Stimulated activated naive B cell treated with anti-CD40 and anti-IgM and Interleukin-4, amounts not matched to agents 10 μg/mL and 1 μg/mL and 100 μg/mL, for 72 hours (primary cell): ENCODE results near the gene PRPH.

Experiments
- ATAC-seq, 2 donors: fragments of 150-1000 bp; cut with Tn5 transposase; replicated peaks; 2 replicates each; pipeline ENCODE4 v1.10.0; 2021; ENCODE audit warnings: moderate library complexity in 1 of 2
- DNase-seq: peaks from one replicate; pipeline ENCODE4 v3.0.0; 2021
- H3K27ac Mint-ChIP-seq: one replicate; pipeline ENCODE4 v1.8.0; 2022; ENCODE audit warnings: mild to moderate bottlenecking, mixed read lengths
- H3K27me3 Mint-ChIP-seq, 2 donors: one replicate each; pipeline ENCODE4 v1.8.0; 2022; ENCODE audit warnings: mixed read lengths in 2 of 2
- H3K36me3 Mint-ChIP-seq, 2 donors: one replicate each; pipeline ENCODE4 v1.8.0; 2022; ENCODE audit warnings: mixed read lengths in 2 of 2, mild to moderate bottlenecking in 1 of 2
- H3K4me1 Mint-ChIP-seq, 2 donors: one replicate each; pipeline ENCODE4 v1.8.0; 2022; ENCODE audit warnings: mixed read lengths in 2 of 2, mild to moderate bottlenecking in 1 of 2
- H3K4me3 Mint-ChIP-seq, 2 donors: one replicate each; pipeline ENCODE4 v1.8.0; 2022; ENCODE audit warnings: mild to moderate bottlenecking in 2 of 2, mixed read lengths in 2 of 2, moderate library complexity in 1 of 2
- H3K9me3 Mint-ChIP-seq, 2 donors: one replicate each; pipeline ENCODE4 v1.8.0; 2022; ENCODE audit warnings: mixed read lengths in 2 of 2, mild to moderate bottlenecking in 1 of 2

PRPH gene

GRCh38 chr12:49345825-49346658 lies 51.1 kb downstream of the PRPH start:
- H3K9me3 Mint-ChIP-seq: no peaks in the 10 kb centered on the region
- ATAC-seq: no peak
- peaks cover 32 to 62% of the 10 kb centered on the region in 2 donors for H3K4me1 Mint-ChIP-seq
- H3K27me3 Mint-ChIP-seq: peaks cover 53 to 87% of the 10 kb centered on the region in 2 donors
- no peak for DNase-seq
- H3K36me3 Mint-ChIP-seq: no peaks in the 10 kb centered on the region
- H3K27ac Mint-ChIP-seq: peak overlapping the region; percentile 77
- H3K4me3 Mint-ChIP-seq: peak overlapping the region; percentile 80 to 89

- H3K9me3 Mint-ChIP-seq: no peaks in the 10 kb centered on the region
- ATAC-seq (peak in 1 of 2 donors; percentile 11), DNase-seq (no peak)
- H3K36me3 Mint-ChIP-seq: no peaks in the 10 kb centered on the region
- H3K4me1 Mint-ChIP-seq: peaks cover 32 to 62% of the 10 kb centered on the region in 2 donors
- peak within 1 kb of the TSS; percentile 77 for H3K27ac Mint-ChIP-seq
- peak within 1 kb of the TSS; percentile 80 to 89 for H3K4me3 Mint-ChIP-seq
- H3K27me3 Mint-ChIP-seq: peaks cover 53 to 83% of the 10 kb centered on the region in 2 donors
These were observed 51.8 kb downstream of the PRPH start, which contains the start of gene DNAJC22 for GRCh38 chr12:49346659-49347310. DNAJC22 (plus strand) TSS chr12:49346888; CDS start chr12:49348873, 1,985 bp downstream.

- H3K36me3 Mint-ChIP-seq: no peaks in the 10 kb centered on the region
- peak overlapping the region; percentile 54 for H3K27ac Mint-ChIP-seq
- H3K27me3 Mint-ChIP-seq: peaks cover 53 to 82% of the 10 kb centered on the region in 2 donors
- ATAC-seq (peak; percentile 79 to 80), DNase-seq (peak; percentile 57)
- no peaks in the 10 kb centered on the region for H3K9me3 Mint-ChIP-seq
- H3K4me3 Mint-ChIP-seq: peak overlapping the region; percentile 80 to 89
- peaks cover 31 to 59% of the 10 kb centered on the region in 2 donors for H3K4me1 Mint-ChIP-seq
These were observed 52.6 kb downstream of the PRPH start for GRCh38 chr12:49347311-49348193.
